Thoracic aorta (tissue), 2 donors: Measurements from ENCODE around the gene HSDL1. TPM values are rescaled to one million over a fixed set of nuclear protein-coding genes. Genes with fewer than 3 reads are reported as not detected.

ENCODE experiments used
- ATAC-seq: fragments of 150-250 bp; one replicate; pipeline ENCODE4 v1.8.0; 2017; ENCODE audit warnings: low read depth; ENCODE audit not compliant: insufficient number of reproducible peaks, low FRiP score
- DNase-seq: peaks from one replicate; pipeline ENCODE4 v3.0.0-alpha.2; 2020; ENCODE audit warnings: low spot score
- H3K27ac ChIP-seq, 2 donors: fragments of 200-600 bp; sonication (generic); 1 replicate in 1 of 2; 2 replicates in 1 of 2; pipeline ENCODE4 v1.5.1; 2016; ENCODE audit warnings: mild to moderate bottlenecking in 2 of 2, moderate library complexity in 2 of 2
- H3K27me3 ChIP-seq: fragments of 200-600 bp; sonication (generic); replicated peaks from 2 replicates; pipeline ENCODE4 v1.6.0; 2016; ENCODE audit warnings: mild to moderate bottlenecking; ENCODE audit not compliant: insufficient read depth
- H3K36me3 ChIP-seq: fragments of 200-600 bp; sonication (generic); one replicate; pipeline ENCODE4 v1.5.1; 2016
- H3K4me1 ChIP-seq, 2 donors: fragments of 200-600 bp; sonication (generic); 1 replicate in 1 of 2; 2 replicates in 1 of 2; pipeline versions ENCODE4 v1.5.1 to v1.6.0; 2016; ENCODE audit warnings: low read depth in 2 of 2, mild to moderate bottlenecking in 1 of 2; ENCODE audit not compliant: control insufficient read depth in 1 of 2
- H3K4me3 ChIP-seq: fragments of 200-600 bp; sonication (generic); 2 replicates; pipeline ENCODE4 v1.5.1; 2016; ENCODE audit warnings: mild to moderate bottlenecking
- H3K9me3 ChIP-seq: fragments of 200-600 bp; sonication (generic); 2 replicates; pipeline ENCODE4 v1.5.1; 2016
- total RNA-seq, 2 donors: library from RNA; depleted of rRNA; stranded (reverse); fragments of >200 nt; gene quantifications; one replicate each; pipeline versions ENCODE4 v1.1.0 to v1.2.3, GENCODE V29; 2016
- TF ChIP-seq, protein P1 (sequence below): fragments of 200-600 bp; sonication (generic); IDR thresholded peaks from one replicate; pipeline ENCODE4 v1.5.1; 2019; ENCODE audit warnings: antibody characterized with exemption

Gene HSDL1
- total RNA-seq, 2 donors from 2014 or later, result 7.2 to 14.4 TPM

DNA sequence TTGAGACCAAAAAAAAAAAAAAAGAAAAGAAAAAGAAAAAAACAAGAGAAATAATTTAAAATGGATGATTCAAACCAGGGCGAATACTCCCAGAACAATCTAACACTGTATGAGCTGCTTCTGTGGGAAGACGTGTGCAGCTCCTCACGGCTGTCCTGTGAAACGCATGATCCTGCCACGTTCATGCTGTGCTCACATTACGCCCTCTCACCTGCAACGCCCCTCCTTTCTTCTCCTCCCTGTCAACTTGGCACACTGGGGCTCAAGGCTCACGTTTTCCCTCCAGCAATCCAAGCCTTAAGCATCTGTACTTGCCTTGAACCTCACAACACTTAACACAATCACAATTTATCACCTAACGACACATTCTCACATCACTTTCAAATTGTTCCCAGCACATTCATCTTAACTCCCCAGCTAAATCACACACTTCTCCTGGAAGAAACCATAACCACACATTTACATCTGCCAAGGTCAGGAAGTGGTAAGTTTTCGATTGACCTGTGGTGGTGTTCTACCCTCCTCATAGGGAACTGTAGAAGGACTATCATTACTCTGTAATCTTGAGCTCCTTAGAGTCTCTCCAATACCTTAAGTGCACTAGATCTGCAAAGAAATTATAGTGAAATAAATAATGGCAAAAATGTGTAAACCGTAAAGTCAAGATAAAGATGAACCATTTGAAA lies 57.4 kb downstream of the HSDL1 start:
- TF ChIP-seq, protein P1, sequence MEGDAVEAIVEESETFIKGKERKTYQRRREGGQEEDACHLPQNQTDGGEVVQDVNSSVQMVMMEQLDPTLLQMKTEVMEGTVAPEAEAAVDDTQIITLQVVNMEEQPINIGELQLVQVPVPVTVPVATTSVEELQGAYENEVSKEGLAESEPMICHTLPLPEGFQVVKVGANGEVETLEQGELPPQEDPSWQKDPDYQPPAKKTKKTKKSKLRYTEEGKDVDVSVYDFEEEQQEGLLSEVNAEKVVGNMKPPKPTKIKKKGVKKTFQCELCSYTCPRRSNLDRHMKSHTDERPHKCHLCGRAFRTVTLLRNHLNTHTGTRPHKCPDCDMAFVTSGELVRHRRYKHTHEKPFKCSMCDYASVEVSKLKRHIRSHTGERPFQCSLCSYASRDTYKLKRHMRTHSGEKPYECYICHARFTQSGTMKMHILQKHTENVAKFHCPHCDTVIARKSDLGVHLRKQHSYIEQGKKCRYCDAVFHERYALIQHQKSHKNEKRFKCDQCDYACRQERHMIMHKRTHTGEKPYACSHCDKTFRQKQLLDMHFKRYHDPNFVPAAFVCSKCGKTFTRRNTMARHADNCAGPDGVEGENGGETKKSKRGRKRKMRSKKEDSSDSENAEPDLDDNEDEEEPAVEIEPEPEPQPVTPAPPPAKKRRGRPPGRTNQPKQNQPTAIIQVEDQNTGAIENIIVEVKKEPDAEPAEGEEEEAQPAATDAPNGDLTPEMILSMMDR, result no peak
- H3K4me3 ChIP-seq, result no peak overlapping the region
- no peak for ATAC-seq

GRCh38 chr16:84087001-84087400 lies 58.0 kb downstream of the HSDL1 start:
- no peaks in the 10 kb centered on the region for H3K9me3 ChIP-seq
- ATAC-seq (no peak), DNase-seq (no peak)
- H3K4me3 ChIP-seq, result no peak overlapping the region
- TF ChIP-seq, protein P1, result no peak
- peaks cover 11 to 14% of the 10 kb centered on the region in 2 donors for H3K4me1 ChIP-seq
- no peak overlapping the region for H3K27ac ChIP-seq
- H3K36me3 ChIP-seq, result peaks cover 30% of the 10 kb centered on the region
- no peaks in the 10 kb centered on the region for H3K27me3 ChIP-seq

More for the DNA sequence above, 57.4 kb downstream of the HSDL1 start:
- peaks cover 35% of the 10 kb centered on the region for H3K36me3 ChIP-seq
- no peak for DNase-seq
- peaks cover 8% of the 10 kb centered on the region in 2 donors for H3K4me1 ChIP-seq
- H3K27ac ChIP-seq, result no peak overlapping the region
- H3K27me3 ChIP-seq, result no peaks in the 10 kb centered on the region
- H3K9me3 ChIP-seq, result no peaks in the 10 kb centered on the region

GRCh38 chr16:84086341-84086740 lies 58.6 kb downstream of the HSDL1 start:
- H3K27ac ChIP-seq, result no peak overlapping the region
- peaks cover 24% of the 10 kb centered on the region for H3K36me3 ChIP-seq
- DNase-seq, result no peak
- H3K27me3 ChIP-seq, result no peaks in the 10 kb centered on the region
- TF ChIP-seq, protein P1, result no peak
- no peak for ATAC-seq
- no peaks in the 10 kb centered on the region for H3K9me3 ChIP-seq
- no peak overlapping the region for H3K4me3 ChIP-seq
- peaks cover 11 to 14% of the 10 kb centered on the region in 2 donors for H3K4me1 ChIP-seq

- DNase-seq, result no peak
- no peak for ATAC-seq
- Histone ChIP-seq H3K27ac (no peak overlapping the region), H3K9me3 (no peaks in the 10 kb centered on the region), H3K4me1 (peaks cover 11 to 14% of the 10 kb centered on the region in 2 donors), H3K4me3 (no peak overlapping the region), H3K27me3 (no peaks in the 10 kb centered on the region), H3K36me3 (peaks cover 24% of the 10 kb centered on the region)
- TF ChIP-seq, protein P1, result no peak
These were observed 59.2 kb downstream of the HSDL1 start for GRCh38 chr16:84085773-84086172.

DNA sequence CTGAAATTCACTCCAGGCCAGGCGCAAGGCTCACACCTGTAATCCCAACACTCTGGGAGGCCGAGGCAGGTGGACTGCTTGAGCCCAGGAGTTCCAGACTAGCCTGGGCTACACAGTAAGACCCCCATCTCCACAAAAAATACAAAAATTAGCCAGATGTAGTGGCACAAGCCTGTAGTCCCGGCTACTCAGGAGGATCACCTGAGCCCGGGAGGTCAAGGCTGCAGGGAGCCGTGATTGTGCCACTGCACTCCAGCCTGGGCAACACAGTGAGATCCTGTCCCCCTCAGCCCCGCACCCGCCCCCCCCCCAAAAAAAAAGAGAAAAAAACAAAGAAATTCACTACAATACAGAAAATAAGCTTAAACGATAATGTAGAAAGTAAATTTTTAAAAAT lies 59.7 kb downstream of the HSDL1 start:
- TF ChIP-seq, protein P1, result no peak
- no peak overlapping the region for H3K4me3 ChIP-seq
- H3K27ac ChIP-seq, result no peak overlapping the region
- no peaks in the 10 kb centered on the region for H3K9me3 ChIP-seq
- ATAC-seq (no peak), DNase-seq (no peak)
- H3K27me3 ChIP-seq, result no peaks in the 10 kb centered on the region
- peaks cover 11 to 14% of the 10 kb centered on the region in 2 donors for H3K4me1 ChIP-seq
- H3K36me3 ChIP-seq, result peaks cover 22% of the 10 kb centered on the region
